ENCODE data around the gene GDAP2. TPM values are rescaled to one million over a fixed set of nuclear protein-coding genes. Genes with fewer than 3 reads are reported as not detected.

GDAP2 gene
- total RNA-seq, 3 donors from 2014 or later = 28.5 to 39.7 (median 36.1) TPM

- DNase-seq (ENCODE audit: low spot score in 2 of 2) = no peak
- TF ChIP-seq POLR2A (IDR thresholded peaks at IDR 0.05) (no peak), CTCF (IDR thresholded peaks at IDR 0.05) (no peak), POLR2AphosphoS5 (IDR thresholded peaks at IDR 0.05) (no peak)
- H3K27me3 ChIP-seq = no peaks in the 10 kb centered on the region
- no peak overlapping the region for H3K4me3 ChIP-seq
- H3K9me3 ChIP-seq = no peaks in the 10 kb centered on the region
- no peak overlapping the region for H3K27ac ChIP-seq
- H3K4me1 ChIP-seq = no peaks in the 10 kb centered on the region
- H3K36me3 ChIP-seq = peaks cover 4% of the 10 kb centered on the region
- intact Hi-C loops (cut with DNase I; ENCODE audit: low total_unique reads) = no loop called here
Observed at GRCh38 chr1:117894078-117894477, 35.3 kb downstream of the GDAP2 start.

GRCh38 chr1:117892512-117892911 lies 36.9 kb downstream of the GDAP2 start:
- Histone ChIP-seq H3K36me3 (peaks cover 4% of the 10 kb centered on the region), H3K27me3 (no peaks in the 10 kb centered on the region), H3K9me3 (no peaks in the 10 kb centered on the region), H3K4me1 (no peaks in the 10 kb centered on the region), H3K27ac (no peak overlapping the region), H3K4me3 (no peak overlapping the region)
- intact Hi-C loops (cut with DNase I; ENCODE audit: low total_unique reads) = no loop called here
- TF ChIP-seq POLR2AphosphoS5 (IDR thresholded peaks at IDR 0.05) = no peak
- TF ChIP-seq CTCF (IDR thresholded peaks at IDR 0.05) = no peak
- no peak for TF ChIP-seq POLR2A (IDR thresholded peaks at IDR 0.05)
- no peak for DNase-seq (ENCODE audit: low spot score in 2 of 2)

- Histone ChIP-seq H3K27ac (no peak overlapping the region), H3K4me3 (no peak overlapping the region), H3K27me3 (no peaks in the 10 kb centered on the region), H3K36me3 (no peaks in the 10 kb centered on the region), H3K4me1 (no peaks in the 10 kb centered on the region), H3K9me3 (no peaks in the 10 kb centered on the region)
- DNase-seq (ENCODE audit: low spot score in 2 of 2) = no peak
- intact Hi-C loops (cut with DNase I; ENCODE audit: low total_unique reads) = no loop called here
- no peak for TF ChIP-seq POLR2A (IDR thresholded peaks at IDR 0.05)
- no peak for TF ChIP-seq CTCF (IDR thresholded peaks at IDR 0.05)
- TF ChIP-seq POLR2AphosphoS5 (IDR thresholded peaks at IDR 0.05) = no peak
Observed at GRCh38 chr1:117890452-117890851, 39.0 kb downstream of the GDAP2 start.

GRCh38 chr1:117886101-117886795 lies 43.2 kb downstream of the GDAP2 start:
- no peak overlapping the region for H3K27ac ChIP-seq

GRCh38 chr1:117883616-117884015 lies 45.8 kb downstream of the GDAP2 start:
- intact Hi-C loops (cut with DNase I; ENCODE audit: low total_unique reads) = no loop called here
- DNase-seq (ENCODE audit: low spot score in 2 of 2) = no peak
- no peaks in the 10 kb centered on the region for H3K4me1 ChIP-seq
- peaks cover 6% of the 10 kb centered on the region for H3K36me3 ChIP-seq
- no peaks in the 10 kb centered on the region for H3K9me3 ChIP-seq
- H3K27me3 ChIP-seq = no peaks in the 10 kb centered on the region
- TF ChIP-seq POLR2AphosphoS5 (IDR thresholded peaks at IDR 0.05) = no peak
- no peak for TF ChIP-seq POLR2A (IDR thresholded peaks at IDR 0.05)
- no peak for TF ChIP-seq CTCF (IDR thresholded peaks at IDR 0.05)
- H3K4me3 ChIP-seq = no peak overlapping the region
- no peak overlapping the region for H3K27ac ChIP-seq

More at GRCh38 chr1:117886101-117886795, 43.2 kb downstream of the GDAP2 start:
- Histone ChIP-seq H3K4me1 (no peaks in the 10 kb centered on the region), H3K36me3 (peaks cover 6% of the 10 kb centered on the region), H3K4me3 (no peak overlapping the region), H3K9me3 (no peaks in the 10 kb centered on the region), H3K27me3 (no peaks in the 10 kb centered on the region)
- DNase-seq (ENCODE audit: low spot score in 2 of 2) = no peak
- TF ChIP-seq CTCF (IDR thresholded peaks at IDR 0.05) = no peak
- intact Hi-C loops (cut with DNase I; ENCODE audit: low total_unique reads) = no loop called here

All from breast epithelium (tissue), 4 donors.